HCT116 (cell line): ENCODE measurements around the gene SSMEM1. TPM values are rescaled to one million over a fixed set of nuclear protein-coding genes. Genes with fewer than 3 reads are reported as not detected.

Experiments
- ATAC-seq: fragments of 200-7000 bp; cut with Tn5 transposase; 2 replicates; pipeline ENCODE4 v1.9.1; 2020; ENCODE audit warnings: mild to moderate bottlenecking, moderate library complexity
- BruUV-seq: library from RNA; stranded (reverse); fragments of 400-500 nt; replicated peaks from 2 replicates; lab custom pipeline; 2021; lab: Mats Ljungman, UMichigan
- CTCF ChIA-PET: fragments of 300-600 bp; sonication (Branson Sonifier 250); formaldehyde crosslinking; loops from one replicate; lab custom pipeline; 2021; ENCODE audit warnings: antibody characterized with exemption; lab: Charles Lee
- POLR2A ChIA-PET: fragments of 300-600, 350-600 bp; sonication (Branson Sonifier 250); formaldehyde crosslinking; loops from one replicate; lab custom pipeline; 2021; ENCODE audit warnings: antibody characterized with exemption; lab: Charles Lee
- RAD21 ChIA-PET, 2 experiments: fragments of 300-600 bp; sonication (Branson Sonifier 250); formaldehyde crosslinking; loops; one replicate each; lab custom pipeline; 2023; ENCODE audit warnings: low total read pairs in 2 of 2; ENCODE audit not compliant: uncharacterized antibody in 2 of 2, unreplicated experiment in 2 of 2, low non-redundant PET in 1 of 2; lab: Charles Lee
- DNase-seq: peaks from one replicate; pipeline ENCODE4 v3.0.0-alpha.2; 2010; ENCODE audit warnings: low read depth, low spot score
- H2AFZ ChIP-seq: fragments of 200-600 bp; shearing (Covaris generic), sonication (generic); 2 replicates; pipeline ENCODE4 v1.6.1; 2017; ENCODE audit warnings: low read depth, mixed run types, mixed read lengths, antibody characterized with exemption, low read length; ENCODE audit not compliant: poor library complexity, severe bottlenecking
- H3K27ac ChIP-seq: 2 replicates; pipeline ENCODE4 v1.5.1; 2012; ENCODE audit warnings: low read depth, low read length
- H3K27me3 ChIP-seq: fragments of 200-600 bp; sonication (generic); 2 replicates; pipeline ENCODE4 v1.6.1; 2016; ENCODE audit warnings: mixed run types, low read length, mixed read lengths; ENCODE audit not compliant: insufficient read depth
- H3K36me3 ChIP-seq, 2 experiments: fragments of 200-500 bp in 1 of 2; fragments of 200-600 bp in 1 of 2; sonication (Bioruptor generic) in 1 of 2; sonication (generic) in 1 of 2; 2 replicates each; pipeline versions ENCODE4 v1.5.1 to v1.6.1; 2014 to 2016; ENCODE audit warnings: low read length in 2 of 2, inconsistent platforms in 1 of 2, mixed read lengths in 1 of 2, mixed run types in 1 of 2; ENCODE audit not compliant: insufficient read depth in 2 of 2, control insufficient read depth in 1 of 2
- H3K4me1 ChIP-seq, 2 experiments: fragments of 200-600 bp in 1 of 2; sonication (generic) in 1 of 2; 2 replicates each; pipeline versions ENCODE4 v1.5.1 to v1.6.1; 2012 to 2017; ENCODE audit warnings: low read length in 2 of 2, inconsistent platforms in 1 of 2, mild to moderate bottlenecking in 1 of 2, mixed read lengths in 1 of 2, mixed run types in 1 of 2, moderate library complexity in 1 of 2; ENCODE audit not compliant: insufficient read depth in 2 of 2, control insufficient read depth in 1 of 2
- H3K4me2 ChIP-seq: fragments of 200-600 bp; sonication (generic); 2 replicates; pipeline ENCODE4 v1.6.1; 2017; ENCODE audit warnings: mixed run types, low read length, mixed read lengths
- H3K4me3 ChIP-seq, 2 experiments: fragments of 200-600 bp in 1 of 2; sonication (generic) in 1 of 2; replicated peaks in 1 of 2; 2 replicates each; pipeline ENCODE4 v1.5.1; 2011 to 2016; ENCODE audit warnings: low read length in 2 of 2, control low read depth in 1 of 2, low read depth in 1 of 2, mild to moderate bottlenecking in 1 of 2, mixed read lengths in 1 of 2, mixed run types in 1 of 2
- H3K79me2 ChIP-seq: fragments of 200-600 bp; sonication (generic); 2 replicates; pipeline ENCODE4 v1.6.1; 2017; ENCODE audit warnings: mild to moderate bottlenecking, mixed run types, low read length, moderate library complexity, mixed read lengths; ENCODE audit not compliant: insufficient read depth
- H3K9ac ChIP-seq: fragments of 200-600 bp; sonication (generic); 2 replicates; pipeline ENCODE4 v1.6.1; 2016; ENCODE audit warnings: low read length, mixed read lengths
- H3K9me2 ChIP-seq: fragments of 200-600 bp; sonication (generic), shearing (Covaris generic); 2 replicates; pipeline ENCODE4 v1.6.1; 2017; ENCODE audit warnings: mixed run types, mild to moderate bottlenecking, moderate library complexity; ENCODE audit not compliant: insufficient read depth
- H3K9me3 ChIP-seq, 2 experiments: fragments of 200-500 bp in 1 of 2; fragments of 200-600 bp in 1 of 2; sonication (Bioruptor generic) in 1 of 2; sonication (generic) in 1 of 2; 2 replicates each; pipeline ENCODE4 v1.6.1; 2014 to 2017; ENCODE audit warnings: low read length in 2 of 2, mixed read lengths in 2 of 2, inconsistent platforms in 1 of 2, low read depth in 1 of 2, mild to moderate bottlenecking in 1 of 2, mixed run types in 1 of 2, moderate library complexity in 1 of 2; ENCODE audit not compliant: control insufficient read depth in 1 of 2, insufficient read depth in 1 of 2
- H4K20me1 ChIP-seq: fragments of 200-600 bp; sonication (generic), shearing (Covaris generic); 2 replicates; pipeline ENCODE4 v1.6.1; 2017; ENCODE audit warnings: mixed run types, mild to moderate bottlenecking, moderate library complexity; ENCODE audit not compliant: insufficient read depth
- CBX3 ChIP-seq: IDR thresholded peaks from 2 replicates; pipeline ENCODE4 v1.6.1; 2012; ENCODE audit warnings: low read depth
- CEBPB ChIP-seq: IDR thresholded peaks from 2 replicates; pipeline ENCODE4 v1.6.1; 2012; ENCODE audit warnings: low read depth
- EGR1 ChIP-seq: IDR thresholded peaks from 2 replicates; pipeline ENCODE4 v1.6.1; 2012; ENCODE audit warnings: low read depth
- ELF1 ChIP-seq: IDR thresholded peaks from 2 replicates; pipeline ENCODE4 v1.6.1; 2012; ENCODE audit warnings: low read depth, borderline replicate concordance
- EZH2 ChIP-seq: fragments of 200-600 bp; sonication (generic); IDR thresholded peaks from 2 replicates; pipeline ENCODE4 v1.6.1; 2017; ENCODE audit warnings: antibody characterized with exemption, mixed run types
- EZH2phosphoT487 ChIP-seq: fragments of 200-600 bp; IDR thresholded peaks from 2 replicates; pipeline ENCODE4 v1.6.1; 2018; ENCODE audit warnings: antibody characterized with exemption, borderline replicate concordance
- FOSL1 ChIP-seq: IDR thresholded peaks from 2 replicates; pipeline ENCODE4 v1.6.1; 2012; ENCODE audit warnings: low read depth
- JUND ChIP-seq: IDR thresholded peaks from 2 replicates; pipeline ENCODE4 v1.6.1; 2012
- POLR2A ChIP-seq: IDR thresholded peaks from 2 replicates; pipeline ENCODE4 v1.7.0; 2011; ENCODE audit warnings: borderline replicate concordance; ENCODE audit not compliant: insufficient read depth, insufficient read length; ENCODE audit errors: extremely low read depth
- POLR2AphosphoS5 ChIP-seq: IDR thresholded peaks from 2 replicates; pipeline ENCODE4 v1.6.1; 2011; ENCODE audit warnings: mild to moderate bottlenecking, low read depth, low read length, moderate library complexity
- RAD21 ChIP-seq: IDR thresholded peaks from 2 replicates; pipeline ENCODE4 v1.6.1; 2012; ENCODE audit warnings: low read depth, mild to moderate bottlenecking
- SRF ChIP-seq: IDR thresholded peaks from 2 replicates; pipeline ENCODE4 v1.6.1; 2012; ENCODE audit warnings: low read depth
- TCF7L2 ChIP-seq: IDR thresholded peaks from 2 replicates; pipeline ENCODE4 v1.7.0; 2011; ENCODE audit warnings: borderline replicate concordance, inconsistent platforms; ENCODE audit not compliant: insufficient read depth, insufficient read length; ENCODE audit errors: extremely low read depth
- ZFX ChIP-seq: fragments of 450-650 bp; IDR thresholded peaks from 2 replicates; pipeline ENCODE4 v1.6.1; 2017
- ZNF274 ChIP-seq: fragments of 200-500 bp; sonication (Bioruptor generic); IDR thresholded peaks from 2 replicates; pipeline ENCODE4 v1.6.1; 2014; ENCODE audit warnings: mild to moderate bottlenecking, low read depth, low read length, inconsistent platforms
- intact Hi-C: fragments of 100-400 bp; cut with micrococcal nuclease; formaldehyde crosslinking; loops from 2 replicates; pipeline ENCODE4 v1.10.0; 2022
- total RNA-seq: library from RNA; stranded (reverse); gene quantifications from one replicate; pipeline ENCODE4 v1.2.1, GENCODE V29; 2021; ENCODE audit not compliant: unreplicated experiment
- TF ChIP-seq, protein P1 (sequence below): IDR thresholded peaks from 2 replicates; pipeline ENCODE4 v1.6.1; 2012; ENCODE audit warnings: low read depth
- TF ChIP-seq, protein P2 (sequence below), 3 experiments: fragments of 200-600 bp in 1 of 3; sonication (generic) in 1 of 3; IDR thresholded peaks in 2 of 3; conservative IDR thresholded peaks in 1 of 3; 2 replicates each; pipeline ENCODE4 v1.5.1; 2012 to 2017; ENCODE audit warnings: low read depth in 2 of 3, low read length in 2 of 3, antibody characterized with exemption in 1 of 3, borderline replicate concordance in 1 of 3, control low read depth in 1 of 3, mild to moderate bottlenecking in 1 of 3, mixed read lengths in 1 of 3, mixed run types in 1 of 3, moderate library complexity in 1 of 3; ENCODE audit not compliant: insufficient read depth in 1 of 3
- TF ChIP-seq, protein P3 (sequence below): IDR thresholded peaks from 2 replicates; pipeline ENCODE4 v1.6.1; 2011; ENCODE audit warnings: mild to moderate bottlenecking, low read length, moderate library complexity; ENCODE audit not compliant: insufficient replicate concordance; ENCODE audit errors: extremely low read depth
- TF ChIP-seq, protein P4 (sequence below): IDR thresholded peaks from 2 replicates; pipeline ENCODE4 v1.6.1; 2012
- TF ChIP-seq, protein P5 (sequence below): IDR thresholded peaks from 2 replicates; pipeline ENCODE4 v1.6.1; 2012

SSMEM1 gene
- total RNA-seq, 1 experiment from 2014 or later: not detected

DNA sequence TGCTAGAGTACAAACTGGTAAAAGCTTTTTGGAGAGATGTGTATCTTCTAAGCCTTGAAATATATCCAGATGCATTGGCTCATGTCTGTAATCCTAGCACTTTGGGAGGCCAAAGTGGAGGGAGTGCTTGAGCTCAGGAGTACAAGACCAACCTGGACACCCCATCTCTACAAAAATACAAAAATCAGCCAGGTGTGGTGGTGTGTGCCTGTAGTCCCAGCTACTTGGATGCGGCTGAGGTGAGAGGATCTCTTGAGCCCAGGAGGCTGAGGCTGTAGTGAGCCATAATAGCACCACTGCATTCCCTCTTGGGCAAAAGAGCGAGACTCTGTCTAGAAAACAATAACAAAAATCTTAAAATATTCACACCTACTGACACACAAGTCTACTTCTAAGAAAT, 28.0 kb upstream of the SSMEM1 start:
- TF ChIP-seq TCF7L2: no peak
- TF ChIP-seq, protein P1, sequence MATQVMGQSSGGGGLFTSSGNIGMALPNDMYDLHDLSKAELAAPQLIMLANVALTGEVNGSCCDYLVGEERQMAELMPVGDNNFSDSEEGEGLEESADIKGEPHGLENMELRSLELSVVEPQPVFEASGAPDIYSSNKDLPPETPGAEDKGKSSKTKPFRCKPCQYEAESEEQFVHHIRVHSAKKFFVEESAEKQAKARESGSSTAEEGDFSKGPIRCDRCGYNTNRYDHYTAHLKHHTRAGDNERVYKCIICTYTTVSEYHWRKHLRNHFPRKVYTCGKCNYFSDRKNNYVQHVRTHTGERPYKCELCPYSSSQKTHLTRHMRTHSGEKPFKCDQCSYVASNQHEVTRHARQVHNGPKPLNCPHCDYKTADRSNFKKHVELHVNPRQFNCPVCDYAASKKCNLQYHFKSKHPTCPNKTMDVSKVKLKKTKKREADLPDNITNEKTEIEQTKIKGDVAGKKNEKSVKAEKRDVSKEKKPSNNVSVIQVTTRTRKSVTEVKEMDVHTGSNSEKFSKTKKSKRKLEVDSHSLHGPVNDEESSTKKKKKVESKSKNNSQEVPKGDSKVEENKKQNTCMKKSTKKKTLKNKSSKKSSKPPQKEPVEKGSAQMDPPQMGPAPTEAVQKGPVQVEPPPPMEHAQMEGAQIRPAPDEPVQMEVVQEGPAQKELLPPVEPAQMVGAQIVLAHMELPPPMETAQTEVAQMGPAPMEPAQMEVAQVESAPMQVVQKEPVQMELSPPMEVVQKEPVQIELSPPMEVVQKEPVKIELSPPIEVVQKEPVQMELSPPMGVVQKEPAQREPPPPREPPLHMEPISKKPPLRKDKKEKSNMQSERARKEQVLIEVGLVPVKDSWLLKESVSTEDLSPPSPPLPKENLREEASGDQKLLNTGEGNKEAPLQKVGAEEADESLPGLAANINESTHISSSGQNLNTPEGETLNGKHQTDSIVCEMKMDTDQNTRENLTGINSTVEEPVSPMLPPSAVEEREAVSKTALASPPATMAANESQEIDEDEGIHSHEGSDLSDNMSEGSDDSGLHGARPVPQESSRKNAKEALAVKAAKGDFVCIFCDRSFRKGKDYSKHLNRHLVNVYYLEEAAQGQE: no peak
- TF ChIP-seq EZH2: no peak
- TF ChIP-seq EGR1: no peak
- TF ChIP-seq ELF1: no peak
- TF ChIP-seq EZH2phosphoT487: no peak
- no peak for TF ChIP-seq CEBPB
- no peak for TF ChIP-seq POLR2AphosphoS5
- no peak for TF ChIP-seq FOSL1
- TF ChIP-seq JUND: no peak
- TF ChIP-seq ZNF274: no peak
- TF ChIP-seq POLR2A: no peak
- TF ChIP-seq, protein P2, sequence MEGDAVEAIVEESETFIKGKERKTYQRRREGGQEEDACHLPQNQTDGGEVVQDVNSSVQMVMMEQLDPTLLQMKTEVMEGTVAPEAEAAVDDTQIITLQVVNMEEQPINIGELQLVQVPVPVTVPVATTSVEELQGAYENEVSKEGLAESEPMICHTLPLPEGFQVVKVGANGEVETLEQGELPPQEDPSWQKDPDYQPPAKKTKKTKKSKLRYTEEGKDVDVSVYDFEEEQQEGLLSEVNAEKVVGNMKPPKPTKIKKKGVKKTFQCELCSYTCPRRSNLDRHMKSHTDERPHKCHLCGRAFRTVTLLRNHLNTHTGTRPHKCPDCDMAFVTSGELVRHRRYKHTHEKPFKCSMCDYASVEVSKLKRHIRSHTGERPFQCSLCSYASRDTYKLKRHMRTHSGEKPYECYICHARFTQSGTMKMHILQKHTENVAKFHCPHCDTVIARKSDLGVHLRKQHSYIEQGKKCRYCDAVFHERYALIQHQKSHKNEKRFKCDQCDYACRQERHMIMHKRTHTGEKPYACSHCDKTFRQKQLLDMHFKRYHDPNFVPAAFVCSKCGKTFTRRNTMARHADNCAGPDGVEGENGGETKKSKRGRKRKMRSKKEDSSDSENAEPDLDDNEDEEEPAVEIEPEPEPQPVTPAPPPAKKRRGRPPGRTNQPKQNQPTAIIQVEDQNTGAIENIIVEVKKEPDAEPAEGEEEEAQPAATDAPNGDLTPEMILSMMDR (IDR thresholded peaks at IDR 0.05 in 2 of 3, conservative IDR thresholded peaks at IDR 0.05 in 1 of 3; ENCODE audit: borderline replicate concordance in 1 of 3, insufficient read depth in 1 of 3, low read depth in 2 of 3, low read length in 2 of 3): no peak
- no peak for TF ChIP-seq RAD21
- no peak for TF ChIP-seq CBX3
- no peak for TF ChIP-seq ZFX
- TF ChIP-seq, protein P3, sequence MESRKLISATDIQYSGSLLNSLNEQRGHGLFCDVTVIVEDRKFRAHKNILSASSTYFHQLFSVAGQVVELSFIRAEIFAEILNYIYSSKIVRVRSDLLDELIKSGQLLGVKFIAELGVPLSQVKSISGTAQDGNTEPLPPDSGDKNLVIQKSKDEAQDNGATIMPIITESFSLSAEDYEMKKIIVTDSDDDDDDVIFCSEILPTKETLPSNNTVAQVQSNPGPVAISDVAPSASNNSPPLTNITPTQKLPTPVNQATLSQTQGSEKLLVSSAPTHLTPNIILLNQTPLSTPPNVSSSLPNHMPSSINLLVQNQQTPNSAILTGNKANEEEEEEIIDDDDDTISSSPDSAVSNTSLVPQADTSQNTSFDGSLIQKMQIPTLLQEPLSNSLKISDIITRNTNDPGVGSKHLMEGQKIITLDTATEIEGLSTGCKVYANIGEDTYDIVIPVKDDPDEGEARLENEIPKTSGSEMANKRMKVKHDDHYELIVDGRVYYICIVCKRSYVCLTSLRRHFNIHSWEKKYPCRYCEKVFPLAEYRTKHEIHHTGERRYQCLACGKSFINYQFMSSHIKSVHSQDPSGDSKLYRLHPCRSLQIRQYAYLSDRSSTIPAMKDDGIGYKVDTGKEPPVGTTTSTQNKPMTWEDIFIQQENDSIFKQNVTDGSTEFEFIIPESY: no peak
- TF ChIP-seq, protein P4, sequence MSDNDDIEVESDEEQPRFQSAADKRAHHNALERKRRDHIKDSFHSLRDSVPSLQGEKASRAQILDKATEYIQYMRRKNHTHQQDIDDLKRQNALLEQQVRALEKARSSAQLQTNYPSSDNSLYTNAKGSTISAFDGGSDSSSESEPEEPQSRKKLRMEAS: no peak
- TF ChIP-seq SRF: no peak
- TF ChIP-seq, protein P5, sequence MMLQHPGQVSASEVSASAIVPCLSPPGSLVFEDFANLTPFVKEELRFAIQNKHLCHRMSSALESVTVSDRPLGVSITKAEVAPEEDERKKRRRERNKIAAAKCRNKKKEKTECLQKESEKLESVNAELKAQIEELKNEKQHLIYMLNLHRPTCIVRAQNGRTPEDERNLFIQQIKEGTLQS: no peak
- Histone ChIP-seq H3K9ac (no peak overlapping the region), H3K9me2 (no peaks in the 10 kb centered on the region), H3K27me3 (no peaks in the 10 kb centered on the region), H4K20me1 (peaks cover 2% of the 10 kb centered on the region; the same call in 1 of the 2 replicates), H3K9me3 (no peaks in the 10 kb centered on the region), H3K27ac (no peak overlapping the region), H3K79me2 (0 out of 2 replicates have a peak, but pooled peaks cover 13% of the 10 kb centered on the region), H2AFZ (no peak overlapping the region), H3K4me2 (no peak overlapping the region), H3K4me3 (no peak overlapping the region), H3K4me1 (no peaks in the 10 kb centered on the region), H3K36me3 (peaks cover 28 to 37% of the 10 kb centered on the region in 2 experiments; a peak in 3 of 4 replicates)
- ATAC-seq (no peak), DNase-seq (no peak)
- ChIA-PET POLR2A (no interaction called here), CTCF (no interaction called here), RAD21 (no interaction called here)
- no TSS peak for BruUV-seq
- intact Hi-C loops: no loop called here
